Measurements from ENCODE around the gene MME.

GRCh38 chr3:155088706-155089345 lies 8.7 kb downstream of the MME start:
- no peak for TF ChIP-seq CTCF (IDR thresholded peaks at IDR 0.05)
- TF ChIP-seq ZFX (IDR thresholded peaks at IDR 0.05; ENCODE audit: borderline replicate concordance): no peak

All from 22Rv1 (cell line).